Activated CD4-positive, alpha-beta T cell treated with anti-CD3 and anti-CD28 coated beads, Interleukin-2, amount 10 ng/mL, durations not matched to agents 7 days and 5 days (primary cell): ENCODE measurements around the gene CCDC15. TPM values are rescaled to one million over a fixed set of nuclear protein-coding genes. Genes with fewer than 3 reads are reported as not detected.

Experiments
- CTCF ChIA-PET: fragments of 350-600 bp; sonication (Branson Sonifier 250); formaldehyde crosslinking; loops from one replicate; lab custom pipeline; 2021; ENCODE audit warnings: antibody characterized with exemption; lab: Charles Lee
- POLR2A ChIA-PET: fragments of 350-600 bp; sonication (Branson Sonifier 250); formaldehyde crosslinking; loops from one replicate; lab custom pipeline; 2021; ENCODE audit warnings: antibody characterized with exemption; lab: Charles Lee
- DNase-seq: peaks from one replicate; pipeline ENCODE4 v3.0.0-alpha.2; 2020
- H3K27ac Mint-ChIP-seq: one replicate; pipeline ENCODE4 v1.8.0; 2021; ENCODE audit warnings: mild to moderate bottlenecking, moderate library complexity, mixed read lengths
- H3K27me3 Mint-ChIP-seq: one replicate; pipeline ENCODE4 v1.8.0; 2021; ENCODE audit warnings: mixed read lengths
- H3K36me3 Mint-ChIP-seq: one replicate; pipeline ENCODE4 v1.8.0; 2021; ENCODE audit warnings: low read depth, mixed read lengths
- H3K4me1 Mint-ChIP-seq: one replicate; pipeline ENCODE4 v1.8.0; 2021; ENCODE audit warnings: mixed read lengths
- H3K4me3 Mint-ChIP-seq: one replicate; pipeline ENCODE4 v1.8.0; 2021; ENCODE audit warnings: mild to moderate bottlenecking, moderate library complexity, mixed read lengths
- H3K9me3 Mint-ChIP-seq: one replicate; pipeline ENCODE4 v1.8.0; 2021; ENCODE audit warnings: mixed read lengths
- total RNA-seq, 2 experiments: library from RNA; stranded (reverse); gene quantifications; one replicate each; pipeline ENCODE4 v1.2.3, GENCODE V29; 2021

CCDC15 gene
- total RNA-seq, 2 experiments from 2014 or later, result 7.3 to 9.0 TPM

GRCh38 chr11:125090816-125091215, 136.8 kb downstream of the CCDC15 start:
- ChIA-PET CTCF (interaction anchor here (1.3 to 2.4 kb wide), 4 partner anchors 8 to 21 kb away, joined by 3 to 14 read pairs (median 4); no protein-coding TSS in a partner anchor), POLR2A (no interaction called here)
- no peaks in the 10 kb centered on the region for H3K4me1 Mint-ChIP-seq
- no peak overlapping the region for H3K4me3 Mint-ChIP-seq
- DNase-seq, result no peak
- no peaks in the 10 kb centered on the region for H3K9me3 Mint-ChIP-seq
- no peaks in the 10 kb centered on the region for H3K27me3 Mint-ChIP-seq
- no peak overlapping the region for H3K27ac Mint-ChIP-seq
- no peaks in the 10 kb centered on the region for H3K36me3 Mint-ChIP-seq

Other genes starting within 250 kb of the CCDC15 start
- 10 to 100 TPM in 1 of 2 experiments, 1 to 10 TPM in 1; 8.9 to 11.6 TPM for gene NRGN, start 214.3 kb upstream of the CCDC15 start, total RNA-seq
- under 1 TPM in 1 of 2 experiments, not detected in 1; 0.22 TPM for gene VSIG2, start 201.9 kb upstream of the CCDC15 start, total RNA-seq
- under 1 TPM; 0.19 to 0.45 TPM for gene ESAM, start 191.9 kb upstream of the CCDC15 start, total RNA-seq
- gene MSANTD2, start 153.8 kb upstream of the CCDC15 start, total RNA-seq, result 10 to 100 TPM in 1 of 2 experiments, 1 to 10 TPM in 1; 9.5 to 10.5 TPM
- 10 to 100 TPM; 12.0 to 12.1 TPM for gene ROBO3, start 88.8 kb upstream of the CCDC15 start, total RNA-seq
- not detected for gene ROBO4, start 56.3 kb upstream of the CCDC15 start, total RNA-seq
- gene HEPN1, start 35.0 kb upstream of the CCDC15 start, total RNA-seq, result not detected
- not detected for gene HEPACAM, start 18.2 kb upstream of the CCDC15 start, total RNA-seq
- under 1 TPM; 0.60 to 0.73 TPM for gene SLC37A2, start 109.1 kb downstream of the CCDC15 start, total RNA-seq
- 10 to 100 TPM; 16.3 to 16.9 TPM for gene TMEM218, start 157.4 kb downstream of the CCDC15 start, total RNA-seq
- gene PKNOX2, start 210.5 kb downstream of the CCDC15 start, total RNA-seq, result not detected